NCI-H2081 treated with DMSO at 0.1 percent for 48 hours (cell line): Measurements from ENCODE around the gene CLASP1.
"Not testable (repeated sequence)": the region's sequence is repeated elsewhere in the genome, so short reads cannot be mapped to it uniquely, and the experiment has no call there.

Experiments
- DNase-seq: peaks from one replicate; lab custom pipeline; 2025; lab: John Stamatoyannopoulos, UW

Gene CLASP1

DNA sequence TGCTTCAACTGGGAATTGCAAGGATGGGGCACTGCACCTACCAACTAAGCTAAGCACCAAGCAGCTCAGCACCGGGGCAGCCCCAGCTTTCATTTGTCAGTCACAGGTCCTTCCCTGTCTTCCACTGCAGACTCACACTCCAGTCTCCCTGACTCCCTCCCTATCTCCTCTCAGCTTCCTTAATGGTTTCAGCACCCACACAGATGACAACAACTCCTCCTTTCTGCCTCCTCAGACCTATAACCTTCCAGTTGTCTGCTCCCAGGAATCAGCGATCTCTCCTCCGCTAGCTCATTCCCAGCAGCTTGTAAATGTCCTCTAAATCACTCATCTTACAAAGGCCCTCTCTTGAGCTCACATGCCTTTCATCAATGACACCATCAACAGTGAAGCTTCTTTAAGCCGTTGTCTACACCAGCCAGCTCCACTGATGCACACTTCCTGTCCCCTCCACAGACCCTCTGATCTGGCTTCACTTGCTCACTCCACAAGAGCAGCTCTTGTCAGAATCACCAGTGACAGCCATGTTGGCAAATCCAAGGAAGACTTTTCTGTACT is 32.1 kb downstream of the CLASP1 start:
- DNase-seq: no peak

DNA sequence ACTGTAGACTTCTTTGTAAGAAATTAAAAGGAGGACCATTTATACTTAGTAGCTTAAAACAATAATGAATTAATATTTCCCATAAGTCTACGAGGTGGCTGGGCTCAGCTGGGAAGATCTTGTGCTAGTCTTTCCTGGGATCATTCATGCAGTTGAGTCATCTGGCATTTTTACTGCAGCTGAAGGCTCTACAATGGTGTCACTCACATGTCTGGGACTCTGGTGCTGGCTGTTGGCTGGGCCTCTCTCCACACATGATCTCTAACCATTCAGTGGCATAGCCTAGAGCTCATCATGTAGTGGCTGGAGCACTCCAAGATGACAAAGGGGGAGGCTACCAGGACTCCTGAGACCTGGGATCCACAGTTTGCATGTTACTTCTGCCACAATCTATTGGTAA is 35.5 kb downstream of the CLASP1 start:
- DNase-seq: no peak

DNA sequence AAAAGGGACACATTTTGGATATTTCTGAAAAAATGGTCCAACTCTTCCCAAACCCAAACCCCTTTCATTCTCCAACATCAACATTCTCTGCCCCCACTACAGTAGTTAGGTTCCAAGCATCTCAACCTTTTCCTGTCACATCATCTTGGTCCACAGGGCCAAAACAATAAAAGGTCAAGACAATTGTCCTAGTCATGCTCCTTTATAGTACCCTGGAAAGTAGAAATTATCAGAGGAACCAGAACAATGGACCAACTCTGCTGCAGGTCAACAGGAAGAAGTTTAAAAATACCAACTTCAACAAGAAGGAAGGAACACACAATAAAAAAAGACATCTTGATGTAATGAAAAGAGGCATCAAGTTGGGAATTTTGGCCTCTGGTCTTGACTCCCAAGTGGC is 36.1 kb downstream of the CLASP1 start:
- DNase-seq: no peak

DNA sequence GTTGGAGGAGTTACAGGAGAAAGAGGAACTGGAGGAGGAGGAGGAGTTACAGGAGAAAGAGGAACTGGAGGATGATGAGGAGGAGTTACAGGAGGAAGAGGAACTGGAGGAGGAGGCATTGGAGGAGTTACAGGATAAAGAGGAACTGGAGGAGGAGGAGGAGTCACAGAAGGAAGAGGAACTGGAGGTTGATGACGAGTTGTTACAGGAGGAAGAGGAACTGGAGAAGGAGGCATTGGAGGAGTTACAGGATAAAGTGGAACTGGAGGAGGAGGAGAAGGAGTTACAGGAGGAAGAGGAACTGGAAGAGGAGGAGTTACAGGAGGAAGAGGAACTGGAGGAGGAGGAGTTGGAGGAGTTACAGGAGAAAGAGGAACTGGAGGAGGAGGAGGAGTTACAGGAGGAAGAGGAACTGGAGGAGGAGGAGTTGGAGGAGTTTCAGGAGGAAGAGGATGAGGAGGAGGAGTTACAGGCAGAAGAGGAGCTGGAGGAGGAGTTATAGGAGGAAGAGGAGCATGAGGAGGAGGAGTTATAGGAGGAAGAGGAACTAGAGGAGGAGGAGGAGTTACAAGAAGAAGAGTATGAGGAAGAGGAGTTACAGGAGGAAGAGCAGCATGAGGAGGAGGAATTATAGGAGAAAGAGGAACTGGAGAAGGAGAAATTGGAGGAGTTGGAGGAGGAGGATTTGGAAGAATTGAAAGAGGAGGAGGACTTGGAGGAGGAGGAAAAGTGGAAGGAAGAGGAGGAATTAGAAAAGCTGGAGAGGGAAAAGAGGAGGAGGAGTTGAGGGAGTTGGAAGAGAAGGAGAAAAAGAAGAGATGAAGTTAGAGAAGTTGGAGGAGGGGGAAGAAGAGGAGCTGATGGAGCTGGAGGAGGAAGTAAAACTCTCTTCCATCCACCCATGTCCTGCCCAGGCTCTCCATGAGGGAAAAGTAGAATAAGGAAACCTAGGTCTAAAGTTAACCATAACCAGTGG is 37.2 kb downstream of the CLASP1 start:
- no peak for DNase-seq

DNA sequence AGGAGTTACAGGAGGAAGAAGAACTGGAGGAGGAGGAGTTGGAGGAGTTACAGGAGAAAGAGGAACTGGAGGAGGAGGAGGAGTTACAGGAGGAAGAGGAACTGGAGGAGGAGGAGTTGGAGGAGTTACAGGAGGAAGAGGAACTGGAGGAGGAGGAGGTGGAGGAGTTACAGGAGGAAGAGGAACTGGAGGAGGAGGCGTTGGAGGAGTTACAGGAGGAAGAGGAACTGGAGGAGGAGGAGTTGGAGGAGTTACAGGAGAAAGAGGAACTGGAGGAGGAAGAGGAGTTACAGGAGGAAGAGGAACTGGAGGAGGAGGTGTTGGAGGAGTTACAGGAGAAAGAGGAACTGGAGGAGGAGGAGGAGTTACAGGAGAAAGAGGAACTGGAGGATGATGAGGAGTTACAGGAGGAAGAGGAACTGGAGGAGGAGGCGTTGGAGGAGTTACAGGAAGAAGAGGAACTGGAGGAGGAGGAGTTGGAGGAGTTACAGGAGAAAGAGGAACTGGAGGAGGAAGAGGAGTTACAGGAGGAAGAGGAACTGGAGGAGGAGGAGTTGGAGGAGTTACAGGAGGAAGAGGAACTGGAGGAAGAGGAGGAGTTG is 38.1 kb downstream of the CLASP1 start:
- DNase-seq: not testable (repeated sequence)

DNA sequence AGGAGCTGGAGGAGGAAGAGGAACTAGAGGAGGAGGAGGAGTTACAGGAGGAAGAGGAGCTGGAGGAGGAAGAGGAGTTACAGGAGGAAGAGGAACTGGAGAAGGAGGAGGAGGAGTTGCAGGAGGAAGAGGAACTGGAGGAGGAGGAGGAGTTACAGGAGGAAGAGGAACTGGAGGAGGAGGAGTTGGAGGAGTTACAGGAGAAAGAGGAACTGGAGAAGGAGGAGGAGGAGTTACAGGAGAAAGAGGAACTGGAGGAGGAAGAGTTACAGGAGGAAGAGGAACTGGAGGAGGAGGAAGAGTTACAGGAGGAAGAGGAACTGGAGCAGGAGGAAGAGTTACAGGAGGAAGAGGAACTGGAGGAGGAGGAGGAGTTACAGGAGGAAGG is 38.8 kb downstream of the CLASP1 start:
- not testable (repeated sequence) for DNase-seq

DNA sequence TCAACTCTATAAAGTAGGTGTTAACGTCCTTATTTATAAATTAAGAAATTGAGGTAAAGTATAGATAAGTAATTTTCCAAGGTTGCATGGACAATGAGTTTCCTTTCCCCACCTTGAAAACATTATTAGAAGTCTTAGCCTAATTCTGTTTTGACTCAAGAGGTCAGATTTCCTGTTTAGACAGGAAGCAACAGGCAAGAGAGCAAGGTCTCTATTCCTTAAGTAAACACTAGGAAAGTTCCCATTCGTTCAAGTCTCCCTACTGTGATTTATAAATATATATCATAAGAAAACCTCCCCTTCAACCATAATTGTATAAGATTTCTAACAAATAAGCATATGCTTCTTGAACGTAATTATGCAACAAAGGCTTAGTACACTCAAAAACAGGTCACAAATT is 40.3 kb downstream of the CLASP1 start:
- no peak for DNase-seq

DNA sequence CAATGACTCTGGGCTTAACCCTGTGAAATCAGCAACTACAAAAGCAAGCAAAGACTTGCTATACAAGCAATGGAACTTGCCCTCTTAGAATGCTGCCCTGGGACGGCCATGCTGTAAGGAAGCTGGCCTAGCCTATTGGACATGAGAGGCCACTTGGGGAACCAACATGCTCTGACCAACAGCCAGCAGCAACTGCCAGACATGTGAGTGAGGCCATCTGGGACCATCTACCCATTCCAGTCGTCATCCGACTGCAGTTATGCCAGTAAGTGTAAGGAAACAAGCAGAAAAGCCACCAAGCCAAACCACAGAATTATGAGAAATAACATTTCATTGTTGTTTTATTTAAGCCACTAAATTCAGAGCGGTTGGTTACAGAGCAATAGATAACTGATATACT is 40.9 kb downstream of the CLASP1 start:
- DNase-seq: no peak

DNA sequence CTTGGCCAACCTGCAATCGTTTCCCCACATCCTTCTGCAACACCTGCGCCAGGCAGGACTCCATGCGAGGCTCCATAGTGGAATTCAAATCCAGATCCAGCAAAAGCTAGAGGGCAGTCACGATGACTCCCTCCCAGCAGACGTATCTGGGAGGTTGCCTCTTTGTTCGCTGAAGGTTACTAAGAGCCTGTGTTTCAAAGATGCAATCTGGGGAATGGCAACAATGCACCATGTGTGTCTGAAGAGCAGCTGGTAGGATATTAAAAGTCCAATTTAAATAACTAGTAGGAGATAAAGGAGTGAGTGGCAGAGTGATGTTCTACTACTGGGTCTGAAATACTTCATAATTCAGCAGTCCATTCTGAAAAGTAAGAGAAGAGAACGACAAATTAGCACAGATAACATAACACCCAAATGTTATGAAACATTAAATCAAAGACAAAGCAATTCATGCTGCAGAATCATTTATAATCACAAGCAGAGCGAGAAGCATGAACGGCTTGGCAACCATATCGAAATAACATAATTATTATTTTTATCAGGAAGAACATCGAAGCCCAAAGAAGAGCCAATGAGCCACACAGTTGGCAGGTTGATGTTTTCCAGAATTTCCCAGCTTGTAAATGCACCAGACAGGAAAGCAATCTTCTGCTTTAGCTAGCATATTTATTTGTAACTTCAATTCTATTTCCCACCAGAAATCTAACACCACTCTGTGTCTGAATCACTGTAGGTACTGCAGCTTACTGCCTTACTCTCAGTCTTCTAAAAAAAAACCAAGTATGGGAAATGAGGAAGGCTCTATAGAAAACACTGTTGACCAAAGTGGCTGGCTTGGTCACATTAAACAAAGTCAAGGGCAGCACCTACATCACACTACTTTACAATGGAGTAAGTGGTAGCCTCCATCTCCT is 43.2 kb downstream of the CLASP1 start:
- no peak for DNase-seq

DNA sequence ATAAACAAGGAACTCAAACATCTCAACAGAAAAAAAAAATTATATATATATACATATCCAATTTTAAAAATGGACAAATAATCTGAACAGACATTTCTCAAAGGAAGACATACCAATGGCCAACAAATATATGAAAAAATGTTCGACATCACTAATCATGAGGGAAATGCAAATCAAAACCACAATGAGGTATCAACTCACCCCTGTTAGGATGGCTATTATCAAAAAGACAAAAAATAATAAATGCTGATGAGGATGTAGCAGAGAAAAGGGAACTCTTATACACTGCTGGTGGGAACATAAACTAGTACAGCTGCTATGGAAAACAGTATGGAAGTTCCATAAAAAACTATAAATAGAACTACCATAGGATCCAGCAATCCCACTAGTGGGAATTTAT is 46.1 kb downstream of the CLASP1 start:
- DNase-seq: no peak

DNA sequence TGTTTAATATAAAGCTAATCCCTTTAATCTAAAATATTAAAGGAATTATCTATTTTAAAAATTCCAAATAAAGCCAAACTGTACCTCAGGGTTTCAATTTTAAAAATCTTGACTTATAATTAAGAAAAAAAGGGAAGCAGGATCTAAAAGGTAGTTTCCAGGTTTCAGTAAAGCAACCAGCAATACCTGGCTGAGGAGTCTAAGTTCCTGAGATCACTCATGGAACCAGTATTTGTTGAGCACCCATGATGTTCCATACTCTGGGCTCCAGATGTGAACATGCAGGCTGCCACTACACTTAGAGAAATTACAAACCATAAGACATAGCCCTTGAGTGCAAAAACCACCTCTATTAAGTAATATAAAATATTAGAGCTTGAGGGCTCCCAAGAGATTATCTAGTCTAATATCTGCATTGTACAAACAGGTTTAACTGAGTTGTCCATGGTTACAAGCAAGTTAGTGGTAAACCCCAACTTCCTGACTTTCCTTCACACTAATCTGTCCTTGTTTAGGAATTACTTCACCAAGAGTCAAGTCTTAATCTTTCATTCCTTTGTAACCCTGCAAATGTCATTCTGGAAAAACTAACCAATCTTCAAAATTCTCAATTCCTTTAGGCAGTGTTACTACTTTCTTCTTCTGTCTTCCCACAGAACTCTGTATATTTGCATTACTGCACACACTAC is 49.2 kb downstream of the CLASP1 start:
- DNase-seq: no peak

DNA sequence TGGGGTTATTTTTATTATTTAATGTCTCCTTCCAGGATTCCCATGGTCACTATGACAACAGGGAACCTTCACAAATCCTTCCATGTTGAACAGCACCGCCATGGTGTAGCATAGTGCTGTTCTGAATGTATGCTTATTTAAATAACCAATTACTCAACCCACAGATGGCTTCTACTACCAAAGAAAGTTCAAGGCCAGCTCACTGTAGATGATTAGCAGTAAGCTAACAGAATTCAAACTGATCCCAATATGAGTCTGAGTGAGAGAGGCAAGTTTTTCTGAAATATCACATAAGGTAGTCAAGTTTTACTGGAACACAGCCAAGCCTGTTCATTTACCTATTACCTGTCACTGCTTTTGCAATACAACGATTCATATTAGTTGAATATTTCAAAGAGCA is 51.2 kb downstream of the CLASP1 start:
- no peak for DNase-seq

DNA sequence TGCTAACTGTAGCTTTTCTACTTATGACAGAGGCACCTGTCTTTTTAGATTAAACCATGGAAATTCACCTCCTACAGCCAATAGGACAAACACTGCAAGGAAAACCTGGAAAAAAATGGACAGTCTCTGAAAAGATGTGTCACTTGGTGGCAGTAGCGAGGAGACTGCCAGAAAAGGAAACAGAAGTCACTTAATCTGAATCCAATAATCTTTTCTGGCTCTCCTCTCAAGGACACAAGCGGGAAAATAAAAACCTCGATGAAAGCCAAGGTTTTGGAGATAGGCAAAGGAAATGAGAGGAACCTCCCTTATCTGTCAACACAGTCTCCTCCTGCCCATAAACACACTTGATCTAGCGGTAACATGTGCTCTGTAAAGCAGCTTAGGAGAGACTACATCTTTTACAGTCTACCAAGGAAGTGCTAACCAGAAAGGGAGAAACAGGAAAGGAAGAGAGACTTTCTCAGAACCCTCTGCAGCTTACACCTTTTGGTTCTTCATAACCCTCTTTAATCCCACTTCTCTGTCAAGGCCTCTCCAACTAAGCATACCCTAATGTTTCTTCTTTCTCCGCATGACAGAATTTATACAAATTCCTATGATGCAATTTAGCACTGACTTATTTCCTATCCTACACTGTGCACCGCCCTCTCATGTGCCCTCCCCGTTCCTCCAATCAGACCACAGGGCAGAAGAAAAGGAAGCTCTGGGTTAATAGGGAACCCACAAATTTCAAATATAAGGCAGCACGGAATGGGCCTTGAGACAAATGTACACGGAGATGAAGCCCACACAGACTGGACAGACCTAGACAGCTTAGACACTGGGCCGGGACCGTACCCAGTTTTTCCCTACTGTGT is 52.8 kb downstream of the CLASP1 start:
- DNase-seq: no peak

DNA sequence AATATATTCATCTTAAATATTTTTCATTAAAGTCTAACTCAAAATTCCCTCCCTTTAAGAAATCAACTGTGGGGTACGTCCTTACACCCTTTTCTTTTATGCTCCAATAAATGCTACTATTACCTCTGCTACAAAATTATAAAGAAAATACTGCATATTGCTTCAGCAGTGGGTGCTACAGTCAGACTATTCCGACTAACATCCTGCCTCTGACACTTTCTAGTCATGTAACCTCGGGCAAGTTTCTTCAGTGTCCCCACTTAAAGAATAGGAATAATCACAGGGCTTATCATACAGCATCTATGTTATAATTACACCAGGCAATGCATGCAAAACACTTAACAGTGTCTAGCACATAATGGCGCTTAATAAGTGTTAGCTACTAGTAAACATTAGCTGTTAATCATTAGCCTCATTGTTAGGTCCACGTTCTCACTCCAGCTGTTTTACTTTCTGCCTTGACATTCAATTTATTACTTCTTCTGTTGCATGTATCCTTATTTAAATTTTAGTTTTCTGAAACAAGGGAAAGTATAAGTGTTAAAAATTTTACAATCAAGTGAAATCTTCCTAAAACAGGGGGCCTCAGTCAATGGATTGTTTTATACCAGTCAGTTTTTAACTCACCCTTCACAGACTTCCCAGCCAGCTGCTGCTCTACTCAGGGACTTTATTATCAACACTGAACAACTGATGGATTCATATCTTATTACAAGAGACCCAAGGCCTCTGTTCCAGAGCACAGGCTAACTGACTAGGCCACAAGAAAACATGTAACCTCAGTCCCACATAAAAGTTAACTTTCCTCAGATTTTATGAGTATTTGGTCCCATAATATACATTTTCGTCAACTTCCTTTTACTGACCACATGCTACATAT is 54.0 kb downstream of the CLASP1 start:
- DNase-seq: no peak

DNA sequence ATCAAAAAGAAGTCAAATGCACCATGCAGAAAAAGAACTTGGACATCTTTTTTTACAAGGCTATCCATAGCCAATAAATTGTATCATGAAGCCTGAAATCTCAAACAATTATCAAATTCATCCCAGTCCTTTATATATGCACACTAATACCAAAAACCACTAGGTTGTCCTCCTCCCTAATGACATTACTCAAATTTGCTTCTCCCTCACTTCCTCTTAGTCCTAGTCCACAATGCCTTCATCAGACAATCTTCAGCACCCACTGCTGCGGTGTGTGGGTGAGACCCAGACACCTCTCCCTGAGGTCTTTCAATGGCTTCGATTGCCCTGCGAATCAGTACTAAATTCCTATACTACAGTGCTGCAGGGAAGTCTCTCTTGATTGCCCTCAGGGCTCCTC is 58.1 kb downstream of the CLASP1 start:
- DNase-seq: no peak

DNA sequence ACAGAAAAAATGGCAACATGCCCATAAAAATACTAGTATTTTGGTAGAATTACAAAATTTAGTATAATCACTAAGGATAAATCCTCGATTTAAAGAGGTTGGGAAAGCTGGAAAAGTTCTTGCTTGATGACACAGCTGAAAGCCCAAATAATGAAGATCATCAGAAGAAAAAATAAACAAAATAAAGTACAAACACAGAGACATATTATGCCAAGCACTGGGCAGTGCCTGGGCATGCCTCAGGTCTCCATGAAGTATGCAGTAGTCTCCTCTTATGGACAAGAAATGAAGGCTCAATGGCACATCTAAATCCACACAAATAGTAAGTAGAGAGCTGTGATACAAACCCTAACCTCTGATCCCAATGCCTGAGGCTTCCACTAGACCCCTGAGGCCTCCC is 60.9 kb downstream of the CLASP1 start:
- no peak for DNase-seq

DNA sequence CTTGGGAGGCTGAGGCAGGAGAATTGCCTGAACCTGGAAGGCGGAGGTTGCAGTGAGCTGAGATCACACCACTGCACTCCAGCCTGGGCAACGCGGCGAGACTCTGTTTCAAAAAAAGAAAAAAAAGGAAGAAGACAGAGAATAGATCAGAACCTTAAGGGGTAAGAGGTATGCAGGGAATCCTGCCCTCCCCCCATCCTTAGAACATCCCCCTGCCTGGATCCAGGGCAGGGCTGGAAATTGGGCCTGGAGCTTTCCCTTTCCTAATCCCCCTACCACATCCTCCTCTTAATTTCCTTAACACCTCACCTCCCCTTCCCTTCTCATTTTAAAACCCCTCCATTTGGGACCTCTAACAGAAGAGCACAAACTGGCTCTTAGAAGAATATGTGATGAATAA is 62.1 kb downstream of the CLASP1 start:
- no peak for DNase-seq

DNA sequence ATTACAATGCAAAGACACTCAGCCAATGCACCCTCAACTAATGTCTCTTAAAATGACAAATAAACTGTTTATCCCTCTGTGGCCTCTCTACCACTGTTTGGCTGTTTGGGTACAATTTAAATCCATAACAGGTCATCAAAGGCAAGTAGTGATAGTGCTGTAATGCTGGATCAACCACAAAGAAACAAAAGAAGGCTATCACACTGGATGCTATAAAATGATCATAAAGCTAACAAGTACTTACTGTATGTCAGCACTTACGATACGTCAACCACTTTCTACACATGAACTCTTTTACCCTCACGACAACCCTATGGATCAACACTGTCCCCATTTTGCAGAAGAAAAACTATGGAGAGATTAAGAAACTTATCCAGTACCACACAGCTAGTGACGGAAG is 64.5 kb downstream of the CLASP1 start:
- no peak for DNase-seq

DNA sequence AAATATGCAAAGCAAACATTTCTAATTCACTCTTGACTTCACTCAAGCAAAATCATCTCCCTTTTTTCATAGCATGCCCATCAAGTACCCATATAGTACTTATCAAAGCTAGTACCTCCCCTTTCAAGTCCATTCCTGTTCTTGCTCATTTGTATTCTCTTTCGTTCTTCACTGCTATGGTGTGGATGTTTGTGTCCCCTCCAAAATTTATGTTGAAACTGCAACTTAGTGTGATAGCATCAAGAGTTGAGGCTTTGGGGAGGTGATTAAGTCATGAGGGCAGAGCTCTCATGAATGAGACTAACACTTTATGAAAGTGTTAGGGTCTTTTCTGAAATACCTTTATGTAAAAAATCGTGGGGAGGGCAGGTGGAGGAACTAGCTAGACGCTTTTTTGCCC is 65.7 kb downstream of the CLASP1 start:
- DNase-seq: no peak

DNA sequence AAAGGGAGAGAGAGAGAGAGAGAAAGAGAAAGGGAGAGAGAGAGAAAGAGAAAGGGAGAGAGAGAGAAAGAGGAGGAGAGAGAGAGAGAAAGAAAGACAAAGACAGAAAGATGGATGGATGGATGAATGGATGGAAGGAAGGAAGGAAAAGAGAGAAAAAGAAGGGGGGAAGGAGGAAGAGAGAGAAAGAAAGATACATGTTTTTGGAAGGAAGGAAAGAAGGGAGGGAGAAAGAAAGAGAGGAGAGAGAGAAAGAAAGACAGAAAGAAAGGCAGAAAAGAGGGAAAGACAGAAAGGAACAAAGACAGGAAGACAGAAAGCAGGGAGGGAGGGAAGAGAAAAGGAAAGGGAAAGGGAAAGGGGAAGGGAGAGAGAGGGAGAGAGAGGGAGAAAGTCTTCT is 67.0 kb downstream of the CLASP1 start:
- DNase-seq: no peak
